Endothelial cell of umbilical vein (primary cell): ENCODE results near the gene PRR14.

Experiments used
- POLR2A ChIP-seq: IDR thresholded peaks from 2 replicates; pipeline ENCODE4 v1.6.1; 2012; ENCODE audit warnings: low read depth, mild to moderate bottlenecking, control low read depth, low read length
- POLR2AphosphoS5 ChIP-seq: IDR thresholded peaks from 2 replicates; pipeline ENCODE4 v1.6.1; 2012; ENCODE audit warnings: low read depth, mild to moderate bottlenecking, control low read depth, low read length, moderate library complexity; ENCODE audit not compliant: insufficient read depth
- TF ChIP-seq, protein P1 (sequence below), 2 donors: IDR thresholded peaks; 1 replicate in 1 of 2; 2 replicates in 1 of 2; pipeline ENCODE4 v1.5.1; 2011; ENCODE audit warnings: low read length in 2 of 2, mild to moderate bottlenecking in 2 of 2, moderate library complexity in 2 of 2, control low read depth in 1 of 2, inconsistent platforms in 1 of 2, low read depth in 1 of 2; ENCODE audit not compliant: insufficient read depth in 1 of 2; ENCODE audit errors: extremely low read depth in 1 of 2

DNA sequence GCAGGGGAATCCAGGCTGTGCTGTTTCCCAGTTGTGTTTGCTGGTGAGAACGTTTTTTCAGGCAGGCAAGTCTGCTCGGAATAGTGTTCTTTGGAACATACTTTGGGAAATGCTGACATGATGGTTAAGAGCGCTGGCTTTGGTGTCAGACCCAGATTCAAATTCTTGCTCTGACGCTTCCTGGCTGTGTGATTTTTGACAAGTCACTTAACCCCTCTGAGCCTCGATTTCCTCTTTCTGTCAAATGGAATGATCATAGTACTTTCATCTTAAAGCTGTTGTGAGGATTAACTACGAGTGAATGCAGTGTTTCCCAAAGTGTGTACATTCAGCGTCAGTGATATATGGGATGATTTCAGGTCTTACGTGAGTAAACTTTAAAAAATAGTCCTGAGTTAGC lies 12.3 kb downstream of the PRR14 start:
- TF ChIP-seq, protein P1, sequence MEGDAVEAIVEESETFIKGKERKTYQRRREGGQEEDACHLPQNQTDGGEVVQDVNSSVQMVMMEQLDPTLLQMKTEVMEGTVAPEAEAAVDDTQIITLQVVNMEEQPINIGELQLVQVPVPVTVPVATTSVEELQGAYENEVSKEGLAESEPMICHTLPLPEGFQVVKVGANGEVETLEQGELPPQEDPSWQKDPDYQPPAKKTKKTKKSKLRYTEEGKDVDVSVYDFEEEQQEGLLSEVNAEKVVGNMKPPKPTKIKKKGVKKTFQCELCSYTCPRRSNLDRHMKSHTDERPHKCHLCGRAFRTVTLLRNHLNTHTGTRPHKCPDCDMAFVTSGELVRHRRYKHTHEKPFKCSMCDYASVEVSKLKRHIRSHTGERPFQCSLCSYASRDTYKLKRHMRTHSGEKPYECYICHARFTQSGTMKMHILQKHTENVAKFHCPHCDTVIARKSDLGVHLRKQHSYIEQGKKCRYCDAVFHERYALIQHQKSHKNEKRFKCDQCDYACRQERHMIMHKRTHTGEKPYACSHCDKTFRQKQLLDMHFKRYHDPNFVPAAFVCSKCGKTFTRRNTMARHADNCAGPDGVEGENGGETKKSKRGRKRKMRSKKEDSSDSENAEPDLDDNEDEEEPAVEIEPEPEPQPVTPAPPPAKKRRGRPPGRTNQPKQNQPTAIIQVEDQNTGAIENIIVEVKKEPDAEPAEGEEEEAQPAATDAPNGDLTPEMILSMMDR (IDR thresholded peaks at IDR 0.05; ENCODE audit: extremely low read depth in 1 of 2, insufficient read depth in 1 of 2, low read depth in 1 of 2, low read length in 2 of 2) = no peak
- TF ChIP-seq POLR2A (no peak), POLR2AphosphoS5 (no peak)
